ENCODE results near the gene CYLD.

CYLD gene

DNA sequence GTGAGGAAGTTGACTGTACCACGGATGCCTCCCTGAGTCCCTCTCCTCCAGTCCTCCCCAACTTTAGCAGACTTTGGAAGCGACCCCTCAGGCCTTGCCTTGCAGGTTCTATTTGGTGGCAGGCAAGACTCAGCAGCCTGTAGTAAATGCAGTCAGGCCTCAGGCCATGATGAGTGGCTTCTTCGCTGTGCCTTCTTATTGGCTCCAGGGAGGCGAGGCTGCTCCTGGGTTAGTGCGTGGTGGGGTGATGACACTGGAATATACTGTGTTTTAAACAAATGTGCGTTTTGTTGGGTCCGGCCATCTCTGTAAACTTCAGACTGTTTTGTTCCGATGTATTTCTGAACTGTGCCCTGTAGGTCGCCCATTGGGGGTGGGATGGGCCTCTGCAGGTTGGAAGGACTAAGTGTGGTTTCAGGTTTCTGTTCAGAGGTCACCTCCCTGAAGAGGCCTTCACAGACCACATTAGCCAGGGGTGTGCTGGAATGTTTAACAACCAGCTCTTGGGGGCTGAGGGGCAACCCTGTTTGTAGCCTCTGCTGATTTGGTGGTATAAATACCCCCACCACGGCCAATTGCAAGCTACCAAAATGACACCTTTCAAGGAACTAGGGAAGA is 62.5 kb downstream of the CYLD start:
- Histone ChIP-seq H3K9me3 (ENCODE audit: insufficient read depth, low read length) (no peaks in the 10 kb centered on the region), H3K36me3 (replicated peaks; ENCODE audit: low read depth, low read length) (no peaks in the 10 kb centered on the region), H4K20me1 (ENCODE audit: insufficient read depth, low read length) (peaks cover 3% of the 10 kb centered on the region; the same call in 1 of the 2 replicates), H3K27ac (ENCODE audit: low read length) (no peak overlapping the region), H3K4me2 (ENCODE audit: low read length) (no peak overlapping the region), H3K79me2 (ENCODE audit: low read length) (no peaks in the 10 kb centered on the region), H3K4me3 (ENCODE audit: low read length) (no peak overlapping the region), H3K27me3 (ENCODE audit: low read depth, low read length) (peaks cover 21% of the 10 kb centered on the region), H3K4me1 (ENCODE audit: low read length) (peaks cover 16% of the 10 kb centered on the region), H2AFZ (ENCODE audit: low read depth, low read length) (no peak overlapping the region), H3K9ac (ENCODE audit: low read length) (no peak overlapping the region)
- no peak for TF ChIP-seq CTCF (IDR thresholded peaks at IDR 0.05; ENCODE audit: low read depth, low read length)
- no peak for TF ChIP-seq EZH2phosphoT487 (IDR thresholded peaks at IDR 0.05; ENCODE audit: low read depth)

GRCh38 chr16:50806099-50807062 is 64.5 kb downstream of the CYLD start:
- H2AFZ ChIP-seq (ENCODE audit: low read depth, low read length), result peak overlapping the region; percentile 88
- peak overlapping the region; percentile 41; the same call in 1 of the 2 replicates for H3K9ac ChIP-seq (ENCODE audit: low read length)
- peaks cover 30% of the 10 kb centered on the region for H3K4me1 ChIP-seq (ENCODE audit: low read length)
- H3K4me3 ChIP-seq (ENCODE audit: low read length), result peak overlapping the region; percentile 74
- peak overlapping the region; percentile 88 for H3K4me2 ChIP-seq (ENCODE audit: low read length)
- no peaks in the 10 kb centered on the region for H3K9me3 ChIP-seq (ENCODE audit: insufficient read depth, low read length)
- H3K79me2 ChIP-seq (ENCODE audit: low read length), result no peaks in the 10 kb centered on the region
- peaks cover 35% of the 10 kb centered on the region for H3K27me3 ChIP-seq (ENCODE audit: low read depth, low read length)
- H3K27ac ChIP-seq (ENCODE audit: low read length), result 0 out of 2 replicates have a peak overlapping the region, but pooled peaks have one; percentile 14
- no peaks in the 10 kb centered on the region for H3K36me3 ChIP-seq (replicated peaks; ENCODE audit: low read depth, low read length)
- TF ChIP-seq CTCF (IDR thresholded peaks at IDR 0.05; ENCODE audit: low read depth, low read length) (peak; percentile 92), EZH2phosphoT487 (IDR thresholded peaks at IDR 0.05; ENCODE audit: low read depth) (no peak)
- peaks cover 11% of the 10 kb centered on the region; the same call in 1 of the 2 replicates for H4K20me1 ChIP-seq (ENCODE audit: insufficient read depth, low read length)

DNA sequence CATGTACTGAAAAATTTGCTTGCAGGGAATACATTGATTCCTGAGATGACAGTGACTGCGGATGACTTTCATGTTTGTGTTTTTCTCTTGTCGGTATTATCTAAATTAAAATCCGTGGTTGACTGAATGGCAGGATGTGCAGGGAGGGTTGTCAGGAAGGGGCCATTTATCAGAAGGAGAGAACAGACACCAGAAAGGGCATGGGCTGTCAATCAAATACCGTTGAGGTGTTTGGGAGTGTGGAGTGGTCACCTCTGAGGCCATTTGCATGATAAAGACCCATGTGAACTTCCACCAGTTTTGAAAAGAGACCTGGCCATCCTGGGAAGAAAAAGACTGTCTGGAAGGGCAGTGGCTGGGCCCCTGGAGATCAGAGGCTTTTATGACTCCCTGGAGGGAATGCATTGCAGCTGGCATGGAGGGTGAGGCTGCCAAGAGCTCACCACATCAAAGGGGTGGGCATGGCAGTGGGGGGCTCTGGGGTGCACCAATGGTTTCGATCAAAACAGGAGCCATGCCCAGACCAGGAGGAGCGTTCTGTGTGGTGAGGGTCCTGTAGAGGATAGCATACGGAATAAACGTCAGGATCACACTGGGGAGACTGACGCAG is 67.1 kb downstream of the CYLD start:
- TF ChIP-seq CTCF (IDR thresholded peaks at IDR 0.05; ENCODE audit: low read depth, low read length) (no peak), EZH2phosphoT487 (IDR thresholded peaks at IDR 0.05; ENCODE audit: low read depth) (no peak)
- Histone ChIP-seq H3K9ac (ENCODE audit: low read length) (no peak overlapping the region), H4K20me1 (ENCODE audit: insufficient read depth, low read length) (peaks cover 11% of the 10 kb centered on the region; the same call in 1 of the 2 replicates), H3K79me2 (ENCODE audit: low read length) (no peaks in the 10 kb centered on the region), H3K27me3 (ENCODE audit: low read depth, low read length) (peaks cover 38% of the 10 kb centered on the region), H2AFZ (ENCODE audit: low read depth, low read length) (no peak overlapping the region), H3K4me1 (ENCODE audit: low read length) (peaks cover 30% of the 10 kb centered on the region), H3K36me3 (replicated peaks; ENCODE audit: low read depth, low read length) (no peaks in the 10 kb centered on the region), H3K4me2 (ENCODE audit: low read length) (peak overlapping the region; percentile 76), H3K4me3 (ENCODE audit: low read length) (peak overlapping the region; percentile 44), H3K9me3 (ENCODE audit: insufficient read depth, low read length) (no peaks in the 10 kb centered on the region), H3K27ac (ENCODE audit: low read length) (no peak overlapping the region)

Measured in OCI-LY3 (cell line).